Measurements from ENCODE around the gene ITGAE. TPM values are rescaled to one million over a fixed set of nuclear protein-coding genes. Genes with fewer than 3 reads are reported as not detected.

Gene ITGAE
- total and polyA plus RNA-seq, 2 experiments from 2014 or later = 11.7 to 44.9 TPM

- TF ChIP-seq ZNF462 (CRISPR knock-in tag; IDR thresholded peaks at IDR 0.05) = no peak
These were observed 26.3 kb upstream of the ITGAE start (continued) for GRCh38 chr17:3827124-3827773.

- H3K27ac ChIP-seq (ENCODE audit: low read depth) = no peak overlapping the region
- peaks cover 17% of the 10 kb centered on the region for H4K20me1 ChIP-seq (replicated peaks; ENCODE audit: insufficient read depth)
- no peak overlapping the region for H3K27ac Mint-ChIP-seq
- peaks cover 41% of the 10 kb centered on the region for H3K36me3 ChIP-seq (ENCODE audit: insufficient read depth)
- no peaks in the 10 kb centered on the region; the same call in 1 of the 2 replicates for H3F3A ChIP-seq (replicated peaks; ENCODE audit: low read depth)
- H3K27me3 Mint-ChIP-seq (ENCODE audit: insufficient read depth, low read depth, poor library complexity) = no peaks in the 10 kb centered on the region
- H3K79me2 ChIP-seq (replicated peaks; ENCODE audit: insufficient read depth) = peaks cover 22% of the 10 kb centered on the region
- H3K4me3 ChIP-seq = no peak overlapping the region
- H3K9me2 ChIP-seq (ENCODE audit: insufficient read depth) = no peaks in the 10 kb centered on the region
- H3K4me2 ChIP-seq = no peak overlapping the region
- H3K9me3 Mint-ChIP-seq = no peaks in the 10 kb centered on the region; the same call in 2 of the 3 replicates
- H3K4me1 Mint-ChIP-seq = no peaks in the 10 kb centered on the region
- H3K27me3 ChIP-seq (ENCODE audit: insufficient read depth) = no peaks in the 10 kb centered on the region
- no peaks in the 10 kb centered on the region for H3K4me1 ChIP-seq (ENCODE audit: insufficient read depth)
- no peak for TF ChIP-seq EZH2phosphoT487 (IDR thresholded peaks at IDR 0.05; ENCODE audit: unreplicated experiment)
- H2AFZ ChIP-seq = no peak overlapping the region
- ATAC-seq = no peak
- H3K4me3 Mint-ChIP-seq = no peak overlapping the region
- H3K36me3 Mint-ChIP-seq (ENCODE audit: low read depth) = peaks cover 71% of the 10 kb centered on the region
- no peak for DNase-seq (ENCODE audit: low spot score)
These were observed 25.2 kb upstream of the ITGAE start for GRCh38 chr17:3826191-3826590.

- no peak for ATAC-seq
- Mint-ChIP-seq H3K36me3 (ENCODE audit: low read depth) (peaks cover 72% of the 10 kb centered on the region), H3K27me3 (ENCODE audit: insufficient read depth, low read depth, poor library complexity) (peaks cover 2% of the 10 kb centered on the region), H3K9me3 (no peaks in the 10 kb centered on the region), H3K4me3 (no peak overlapping the region), H3K4me1 (no peaks in the 10 kb centered on the region), H3K27ac (no peak overlapping the region)
- H3F3A ChIP-seq (replicated peaks; ENCODE audit: low read depth) = no peaks in the 10 kb centered on the region; the same call in 1 of the 2 replicates
- peaks cover 6% of the 10 kb centered on the region for H4K20me1 ChIP-seq (replicated peaks; ENCODE audit: insufficient read depth)
- peaks cover 78% of the 10 kb centered on the region for H3K36me3 ChIP-seq (ENCODE audit: insufficient read depth)
- H3K27me3 ChIP-seq (ENCODE audit: insufficient read depth) = no peaks in the 10 kb centered on the region
- no peak for DNase-seq (ENCODE audit: low spot score)
- H2AFZ ChIP-seq = no peak overlapping the region
- H3K9me2 ChIP-seq (ENCODE audit: insufficient read depth) = no peaks in the 10 kb centered on the region
- H3K4me1 ChIP-seq (ENCODE audit: insufficient read depth) = no peaks in the 10 kb centered on the region
- H3K4me3 ChIP-seq = no peak overlapping the region
- H3K79me2 ChIP-seq (replicated peaks; ENCODE audit: insufficient read depth) = no peaks in the 10 kb centered on the region
- H3K27ac ChIP-seq (ENCODE audit: low read depth) = no peak overlapping the region
- H3K4me2 ChIP-seq = no peak overlapping the region
- TF ChIP-seq JUNB (IDR thresholded peaks at IDR 0.05; ENCODE audit: unreplicated experiment) = no peak
- TF ChIP-seq ZNF114 (CRISPR knock-in tag; IDR thresholded peaks at IDR 0.05) = no peak
- no peak for TF ChIP-seq STAT1 (IDR thresholded peaks at IDR 0.05; ENCODE audit: unreplicated experiment)
- TF ChIP-seq CREB1 (CRISPR knock-in tag; IDR thresholded peaks at IDR 0.05; ENCODE audit: low read depth) = no peak
- TF ChIP-seq ZNF331 (CRISPR knock-in tag; IDR thresholded peaks at IDR 0.05; ENCODE audit: low read depth) = no peak
- no peak for TF ChIP-seq EZH2 (IDR thresholded peaks at IDR 0.05; ENCODE audit: low read depth, unreplicated experiment)
These were observed 20.1 kb upstream of the ITGAE start for GRCh38 chr17:3821101-3821500.

All from GM23338 (cell line).